Measurements from ENCODE around the gene EXOC4. TPM values are rescaled to one million over a fixed set of nuclear protein-coding genes. Genes with fewer than 3 reads are reported as not detected.

Gene EXOC4
- total RNA-seq, 2 donors from 2014 or later = 106 to 115 TPM

DNA sequence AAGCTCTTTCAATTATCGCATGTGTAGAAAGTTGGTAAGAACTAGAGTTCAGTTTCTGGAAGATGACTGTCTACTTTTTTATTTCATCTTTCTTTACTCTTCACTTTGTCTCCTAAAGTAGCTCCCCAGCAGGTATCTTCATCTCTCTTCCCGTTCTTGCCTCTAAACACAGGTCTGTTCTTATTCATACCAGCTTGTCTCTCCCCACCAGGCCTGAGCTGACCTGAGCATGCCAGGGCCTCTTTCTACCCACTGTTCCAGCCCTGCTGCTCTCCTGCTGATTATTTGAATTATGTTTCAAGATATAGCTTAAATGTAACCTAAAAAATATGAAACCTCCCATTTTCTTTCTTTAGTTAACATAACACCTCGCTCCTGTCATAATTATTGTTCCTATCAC is 488.2 kb downstream of the EXOC4 start:
- H3K4me1 Mint-ChIP-seq = peaks cover 12% of the 10 kb centered on the region
- H3K4me3 Mint-ChIP-seq = no peak overlapping the region
- Histone ChIP-seq H3K4me3 (ENCODE audit: low read length) (no peak overlapping the region), H3K27ac (ENCODE audit: low read depth, low read length) (no peak overlapping the region), H3K4me1 (ENCODE audit: control insufficient read depth, insufficient read depth, low read length) (peaks cover 6% of the 10 kb centered on the region), H3K27me3 (ENCODE audit: control insufficient read depth, insufficient read depth, low read length, poor library complexity, severe bottlenecking) (no peaks in the 10 kb centered on the region), H3K9me3 (ENCODE audit: control insufficient read depth, low read length) (no peaks in the 10 kb centered on the region), H3K36me3 (ENCODE audit: control insufficient read depth, insufficient read depth, low read length) (no peaks in the 10 kb centered on the region), H3K9ac (ENCODE audit: extremely low read depth, low read length, poor library complexity, severe bottlenecking) (no peak overlapping the region)
- no peak overlapping the region for H3K27ac Mint-ChIP-seq
- no peaks in the 10 kb centered on the region for H3K9me3 Mint-ChIP-seq
- no peaks in the 10 kb centered on the region for H3K27me3 Mint-ChIP-seq (ENCODE audit: insufficient read depth)
- H3K36me3 Mint-ChIP-seq (ENCODE audit: low read depth) = no peaks in the 10 kb centered on the region
- 90 to 91% methylated on average over 3 of the region's 3 CpGs for WGBS, 2 experiments (ENCODE audit: insufficient coverage in 1 of 2, insufficient read length in 1 of 2)
- TF ChIP-seq, protein P1, sequence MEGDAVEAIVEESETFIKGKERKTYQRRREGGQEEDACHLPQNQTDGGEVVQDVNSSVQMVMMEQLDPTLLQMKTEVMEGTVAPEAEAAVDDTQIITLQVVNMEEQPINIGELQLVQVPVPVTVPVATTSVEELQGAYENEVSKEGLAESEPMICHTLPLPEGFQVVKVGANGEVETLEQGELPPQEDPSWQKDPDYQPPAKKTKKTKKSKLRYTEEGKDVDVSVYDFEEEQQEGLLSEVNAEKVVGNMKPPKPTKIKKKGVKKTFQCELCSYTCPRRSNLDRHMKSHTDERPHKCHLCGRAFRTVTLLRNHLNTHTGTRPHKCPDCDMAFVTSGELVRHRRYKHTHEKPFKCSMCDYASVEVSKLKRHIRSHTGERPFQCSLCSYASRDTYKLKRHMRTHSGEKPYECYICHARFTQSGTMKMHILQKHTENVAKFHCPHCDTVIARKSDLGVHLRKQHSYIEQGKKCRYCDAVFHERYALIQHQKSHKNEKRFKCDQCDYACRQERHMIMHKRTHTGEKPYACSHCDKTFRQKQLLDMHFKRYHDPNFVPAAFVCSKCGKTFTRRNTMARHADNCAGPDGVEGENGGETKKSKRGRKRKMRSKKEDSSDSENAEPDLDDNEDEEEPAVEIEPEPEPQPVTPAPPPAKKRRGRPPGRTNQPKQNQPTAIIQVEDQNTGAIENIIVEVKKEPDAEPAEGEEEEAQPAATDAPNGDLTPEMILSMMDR (conservative IDR thresholded peaks at IDR 0.05) = no peak
- DNase-seq = no peak

DNA sequence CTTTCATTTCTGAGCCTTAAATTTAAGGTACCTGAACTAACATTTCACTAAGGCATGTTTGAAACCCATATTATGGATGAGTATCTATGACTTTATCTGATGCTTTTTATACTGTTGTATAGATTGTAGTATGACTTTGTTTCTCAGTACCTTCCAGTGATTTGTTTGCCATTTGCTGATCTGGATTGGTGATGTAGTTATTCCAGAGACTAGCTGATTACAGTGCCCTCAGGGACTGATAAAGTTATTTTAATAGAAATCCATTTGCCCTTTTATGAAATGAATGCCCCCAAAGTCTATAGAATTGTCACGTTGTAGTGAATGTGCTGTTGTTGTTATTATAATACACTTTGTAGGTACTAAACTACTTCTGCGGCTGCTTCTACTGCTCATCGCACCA is 488.8 kb downstream of the EXOC4 start:
- WGBS, 2 experiments (ENCODE audit: insufficient coverage in 1 of 2, insufficient read length in 1 of 2) = 98 to 100% methylated on average over 3 of the region's 3 CpGs
- TF ChIP-seq, protein P1 (conservative IDR thresholded peaks at IDR 0.05) = no peak
- no peak overlapping the region for H3K27ac Mint-ChIP-seq
- peaks cover 19% of the 10 kb centered on the region for H3K4me1 Mint-ChIP-seq
- DNase-seq = no peak
- no peaks in the 10 kb centered on the region for H3K9me3 Mint-ChIP-seq
- Histone ChIP-seq H3K27me3 (ENCODE audit: control insufficient read depth, insufficient read depth, low read length, poor library complexity, severe bottlenecking) (no peaks in the 10 kb centered on the region), H3K4me1 (ENCODE audit: control insufficient read depth, insufficient read depth, low read length) (peaks cover 8% of the 10 kb centered on the region), H3K36me3 (ENCODE audit: control insufficient read depth, insufficient read depth, low read length) (no peaks in the 10 kb centered on the region), H3K9me3 (ENCODE audit: control insufficient read depth, low read length) (no peaks in the 10 kb centered on the region), H3K27ac (ENCODE audit: low read depth, low read length) (no peak overlapping the region), H3K9ac (ENCODE audit: extremely low read depth, low read length, poor library complexity, severe bottlenecking) (no peak overlapping the region), H3K4me3 (ENCODE audit: low read length) (no peak overlapping the region)
- no peaks in the 10 kb centered on the region for H3K27me3 Mint-ChIP-seq (ENCODE audit: insufficient read depth)
- H3K36me3 Mint-ChIP-seq (ENCODE audit: low read depth) = no peaks in the 10 kb centered on the region
- no peak overlapping the region for H3K4me3 Mint-ChIP-seq

DNA sequence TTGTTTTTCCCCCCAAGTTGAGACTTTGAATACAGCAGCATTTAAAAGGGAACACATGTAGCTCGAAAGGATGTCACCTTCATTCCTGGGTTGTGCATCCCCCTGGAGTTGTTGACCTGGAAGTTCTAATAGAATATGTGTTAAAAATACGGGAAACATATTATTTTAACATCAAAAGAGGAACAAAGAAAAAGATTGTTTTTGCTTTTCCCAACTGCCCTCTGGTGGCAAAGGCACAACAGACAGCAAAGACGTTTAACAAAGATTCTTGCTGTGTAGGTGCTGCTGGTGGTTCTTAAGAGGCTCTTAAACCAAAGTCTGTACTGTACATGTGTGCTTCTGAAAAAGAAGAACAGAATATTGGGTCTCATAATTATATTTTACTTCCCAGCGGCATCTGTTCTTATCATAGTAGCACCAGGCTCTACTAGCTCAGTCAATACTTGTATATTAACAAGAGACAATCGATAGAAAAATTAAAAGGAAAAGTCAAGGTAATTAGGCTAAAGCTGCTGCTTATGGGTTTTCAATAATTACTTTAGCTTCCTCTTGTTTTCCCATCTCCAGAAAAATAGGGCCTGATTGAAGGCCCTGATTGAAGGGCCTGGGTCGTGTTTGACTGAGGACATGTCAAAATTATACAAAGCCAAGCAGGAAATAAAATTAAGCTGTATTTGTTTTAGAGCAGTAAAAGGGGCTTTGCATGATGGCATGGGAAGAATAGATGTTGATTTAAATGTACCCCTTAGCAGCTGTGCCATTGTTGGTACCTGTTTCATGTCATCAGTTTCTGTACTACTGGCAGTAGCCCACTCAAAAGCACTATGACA is 490.0 kb downstream of the EXOC4 start:
- peak; percentile 60 for DNase-seq
- WGBS, 2 experiments (ENCODE audit: insufficient coverage in 1 of 2, insufficient read length in 1 of 2) = 74 to 94% methylated on average over 2 to 5 of the region's 6 CpGs
- Histone ChIP-seq H3K9ac (ENCODE audit: extremely low read depth, low read length, poor library complexity, severe bottlenecking) (no peak overlapping the region), H3K9me3 (ENCODE audit: control insufficient read depth, low read length) (no peaks in the 10 kb centered on the region), H3K4me1 (ENCODE audit: control insufficient read depth, insufficient read depth, low read length) (peaks cover 10% of the 10 kb centered on the region), H3K27ac (ENCODE audit: low read depth, low read length) (no peak overlapping the region), H3K36me3 (ENCODE audit: control insufficient read depth, insufficient read depth, low read length) (no peaks in the 10 kb centered on the region), H3K27me3 (ENCODE audit: control insufficient read depth, insufficient read depth, low read length, poor library complexity, severe bottlenecking) (no peaks in the 10 kb centered on the region), H3K4me3 (ENCODE audit: low read length) (no peak overlapping the region)
- no peaks in the 10 kb centered on the region for H3K9me3 Mint-ChIP-seq
- H3K4me3 Mint-ChIP-seq = no peak overlapping the region
- TF ChIP-seq, protein P1 (conservative IDR thresholded peaks at IDR 0.05) = peak; percentile 81
- H3K27me3 Mint-ChIP-seq (ENCODE audit: insufficient read depth) = no peaks in the 10 kb centered on the region
- no peaks in the 10 kb centered on the region for H3K36me3 Mint-ChIP-seq (ENCODE audit: low read depth)
- no peak overlapping the region for H3K27ac Mint-ChIP-seq
- H3K4me1 Mint-ChIP-seq = peaks cover 27% of the 10 kb centered on the region
